Measurements from ENCODE around the gene SPPL2B.
"Not testable (repeated sequence)": the region's sequence is repeated elsewhere in the genome, so short reads cannot be mapped to it uniquely, and the experiment has no call there.

The SPPL2B gene

GRCh38 chr19:2338751-2339643, 10.5 kb downstream of the SPPL2B start:
- no peak for DNase-seq

- DNase-seq = no peak
Measured at GRCh38 chr19:2339644-2340310, 11.3 kb downstream of the SPPL2B start.

- no peak for DNase-seq
Measured at GRCh38 chr19:2340496-2341243, 12.2 kb downstream of the SPPL2B start.

- DNase-seq = no peak
Measured at GRCh38 chr19:2341244-2341751, 12.8 kb downstream of the SPPL2B start.

- DNase-seq = no peak
Measured at GRCh38 chr19:2341982-2342381, 13.5 kb downstream of the SPPL2B start.

GRCh38 chr19:2342656-2343288, 14.3 kb downstream of the SPPL2B start:
- no peak for DNase-seq

GRCh38 chr19:2343289-2343982, 15.0 kb downstream of the SPPL2B start:
- DNase-seq = no peak

- no peak for DNase-seq
Measured at GRCh38 chr19:2344381-2344870, 15.9 kb downstream of the SPPL2B start.

GRCh38 chr19:2345076-2345475, 16.6 kb downstream of the SPPL2B start:
- no peak for DNase-seq

GRCh38 chr19:2345794-2346663, 17.5 kb downstream of the SPPL2B start:
- no peak for DNase-seq

- DNase-seq = not testable (repeated sequence)
Measured at GRCh38 chr19:2349818-2350217, 21.3 kb downstream of the SPPL2B start.

GRCh38 chr19:2350656-2351055, 22.2 kb downstream of the SPPL2B start:
- DNase-seq = no peak

GRCh38 chr19:2351591-2351990, 23.1 kb downstream of the SPPL2B start:
- DNase-seq = no peak

- DNase-seq = no peak
Measured at GRCh38 chr19:2352121-2352520, 23.6 kb downstream of the SPPL2B start.

GRCh38 chr19:2353159-2353886, 24.8 kb downstream of the SPPL2B start:
- no peak for DNase-seq

- no peak for DNase-seq
Measured at GRCh38 chr19:2353887-2354592, 25.6 kb downstream of the SPPL2B start.

- no peak for DNase-seq
Measured at GRCh38 chr19:2354670-2355069, 26.2 kb downstream of the SPPL2B start.

- no peak for DNase-seq
Measured at GRCh38 chr19:2355168-2356035, 26.9 kb downstream of the SPPL2B start.
